Right atrium auricular region (tissue), 2 donors: ENCODE data around the gene AAK1. TPM values are rescaled to one million over a fixed set of nuclear protein-coding genes. Genes with fewer than 3 reads are reported as not detected.
A peak's percentile ranks its signal among the peaks of the same experiment; 100 is the strongest.

Experiments used
- DNase-seq: peaks from one replicate; pipeline ENCODE4 v3.0.0-alpha.2; 2019; ENCODE audit warnings: low spot score
- H3K27ac ChIP-seq, 2 donors: fragments of 200-600 bp; sonication (generic); 1 replicate in 1 of 2; 2 replicates in 1 of 2; pipeline ENCODE4 v1.5.1; 2016 to 2019
- H3K27me3 ChIP-seq, 2 donors: fragments of 200-600 bp; sonication (generic); one replicate each; pipeline versions ENCODE4 v1.5.1 to v1.6.0; 2017 to 2019
- H3K36me3 ChIP-seq: fragments of 200-600 bp; sonication (generic); one replicate; pipeline ENCODE4 v1.5.1; 2016
- H3K4me1 ChIP-seq, 2 donors: fragments of 200-600 bp; sonication (generic); one replicate each; pipeline versions ENCODE4 v1.5.1 to v1.6.0; 2017 to 2019
- H3K4me3 ChIP-seq, 2 donors: fragments of 200-600 bp; sonication (generic); 1 replicate in 1 of 2; 2 replicates in 1 of 2; pipeline ENCODE4 v1.5.1; 2017 to 2019; ENCODE audit warnings: mild to moderate bottlenecking in 1 of 2, moderate library complexity in 1 of 2
- H3K9me3 ChIP-seq, 2 donors: fragments of 200-600 bp; sonication (generic); one replicate each; pipeline ENCODE4 v1.5.1; 2019
- CTCF ChIP-seq, 2 donors: fragments of 200-600 bp; sonication (generic); IDR thresholded peaks; one replicate each; pipeline ENCODE4 v1.5.1; 2019; ENCODE audit warnings: antibody characterized with exemption in 2 of 2
- total RNA-seq, 2 donors: library from RNA; depleted of rRNA; stranded (reverse); fragments of >200 nt; gene quantifications; one replicate each; pipeline ENCODE4 v1.1.0, GENCODE V29; 2016

Gene AAK1
- total RNA-seq, 2 donors from 2014 or later: 50.4 to 62.6 TPM

GRCh38 chr2:69493268-69493667 is 150.3 kb downstream of the AAK1 start:
- peak in 1 of 2 donors; percentile 19 for TF ChIP-seq CTCF (IDR thresholded peaks at IDR 0.05)
- Histone ChIP-seq H3K4me3 (no peak overlapping the region), H3K4me1 (peaks cover 0 to 4% of the 10 kb centered on the region in 2 donors), H3K27ac (no peak overlapping the region), H3K27me3 (no peaks in the 10 kb centered on the region), H3K36me3 (peaks cover 6% of the 10 kb centered on the region), H3K9me3 (no peaks in the 10 kb centered on the region)
- DNase-seq: no peak

- H3K4me1 ChIP-seq: peaks cover 0 to 4% of the 10 kb centered on the region in 2 donors
- no peaks in the 10 kb centered on the region for H3K9me3 ChIP-seq
- no peak overlapping the region for H3K27ac ChIP-seq
- no peaks in the 10 kb centered on the region for H3K27me3 ChIP-seq
- DNase-seq: no peak
- TF ChIP-seq CTCF (IDR thresholded peaks at IDR 0.05): no peak
- peaks cover 4% of the 10 kb centered on the region for H3K36me3 ChIP-seq
- H3K4me3 ChIP-seq: no peak overlapping the region
These were observed 151.7 kb downstream of the AAK1 start for GRCh38 chr2:69491864-69492263.

- no peak for TF ChIP-seq CTCF (IDR thresholded peaks at IDR 0.05)
- no peaks in the 10 kb centered on the region for H3K27me3 ChIP-seq
These were observed 153.1 kb downstream of the AAK1 start for GRCh38 chr2:69490486-69490885.

GRCh38 chr2:69489793-69490192 is 153.7 kb downstream of the AAK1 start:
- H3K9me3 ChIP-seq: no peaks in the 10 kb centered on the region
- H3K4me3 ChIP-seq: no peak overlapping the region
- DNase-seq: no peak
- TF ChIP-seq CTCF (IDR thresholded peaks at IDR 0.05): no peak
- H3K27me3 ChIP-seq: no peaks in the 10 kb centered on the region
- H3K27ac ChIP-seq: peak overlapping the region in 1 of 2 donors; percentile 14
- H3K4me1 ChIP-seq: peaks cover 0 to 4% of the 10 kb centered on the region in 2 donors
- peaks cover 11% of the 10 kb centered on the region for H3K36me3 ChIP-seq

More at GRCh38 chr2:69490486-69490885, 153.1 kb downstream of the AAK1 start:
- Histone ChIP-seq H3K4me3 (no peak overlapping the region), H3K27ac (no peak overlapping the region), H3K9me3 (no peaks in the 10 kb centered on the region), H3K4me1 (peaks cover 0 to 4% of the 10 kb centered on the region in 2 donors), H3K36me3 (peaks cover 11% of the 10 kb centered on the region)
- no peak for DNase-seq

GRCh38 chr2:69483696-69484095 is 159.8 kb downstream of the AAK1 start:
- no peak for TF ChIP-seq CTCF (IDR thresholded peaks at IDR 0.05)
- Histone ChIP-seq H3K4me3 (no peak overlapping the region), H3K4me1 (no peaks in the 10 kb centered on the region), H3K9me3 (no peaks in the 10 kb centered on the region), H3K27me3 (no peaks in the 10 kb centered on the region), H3K36me3 (peaks cover 25% of the 10 kb centered on the region), H3K27ac (no peak overlapping the region)
- DNase-seq: no peak

GRCh38 chr2:69483024-69483423 is 160.5 kb downstream of the AAK1 start:
- H3K27me3 ChIP-seq: no peaks in the 10 kb centered on the region
- no peak for DNase-seq
- H3K9me3 ChIP-seq: no peaks in the 10 kb centered on the region
- no peak for TF ChIP-seq CTCF (IDR thresholded peaks at IDR 0.05)
- H3K27ac ChIP-seq: no peak overlapping the region
- no peaks in the 10 kb centered on the region for H3K4me1 ChIP-seq
- no peak overlapping the region for H3K4me3 ChIP-seq
- peaks cover 25% of the 10 kb centered on the region for H3K36me3 ChIP-seq
